K562 (cell line): ENCODE measurements around the gene C2orf69. TPM values are rescaled to one million over a fixed set of nuclear protein-coding genes. Genes with fewer than 3 reads are reported as not detected.

Source experiments
- ATAC-seq: fragments of 200-7000 bp; cut with Tn5 transposase; 3 replicates; pipeline ENCODE4 v1.9.1; 2020; ENCODE audit warnings: moderate library complexity
- BruUV-seq: library from RNA; stranded (reverse); fragments of 400-500 nt; replicated peaks from 2 replicates; lab custom pipeline; 2021; lab: Mats Ljungman, UMichigan
- CTCF ChIA-PET: fragments of 300-600 bp; formaldehyde crosslinking; extraction: SDS; loops from one replicate; lab custom pipeline; 2021; ENCODE audit warnings: low intra/inter-chr PET ratio; lab: Yijun Ruan, JAX
- POLR2A ChIA-PET: fragments of 300-600, 350-650 bp; sonication (Branson Sonifier 250); formaldehyde crosslinking; extraction: SDS; loops from one replicate; lab custom pipeline; 2021; ENCODE audit warnings: antibody characterized with exemption, inconsistent platforms; lab: Yijun Ruan, JAX
- DNase-seq, 4 experiments: peaks; one replicate each; pipeline versions ENCODE4 v3.0.0 to v3.0.0-alpha.2; 2011 to 2018; ENCODE audit warnings: low spot score in 3 of 4, mixed read lengths in 3 of 4; ENCODE audit errors: extremely low read depth in 1 of 4
- FAIRE-seq: peaks from 2 replicates; lab custom pipeline; 2011; peaks lifted over from hg19 to GRCh38; lab: Jason Lieb, UNC
- H2AFZ ChIP-seq: 2 replicates; pipeline ENCODE4 v1.6.0; 2011; ENCODE audit warnings: low read depth, low read length, control low read depth, inconsistent platforms
- H3K27ac ChIP-seq: fragments of 200-600 bp; 3 replicates; pipeline ENCODE4 v1.8.0; 2011; ENCODE audit warnings: low read depth, mild to moderate bottlenecking, control low read depth, inconsistent platforms, low read length, moderate library complexity, mixed read lengths; ENCODE audit errors: extremely low read depth
- H3K27me3 ChIP-seq, 2 experiments: fragments of 300-600 bp in 1 of 2; 2 replicates in 1 of 2; 3 replicates in 1 of 2; pipeline versions ENCODE4 v1.6.0 to v1.8.0; 2011; ENCODE audit warnings: inconsistent platforms in 2 of 2, low read length in 2 of 2, mild to moderate bottlenecking in 1 of 2, mixed read lengths in 1 of 2, moderate library complexity in 1 of 2; ENCODE audit not compliant: control insufficient read depth in 2 of 2, insufficient read depth in 2 of 2
- H3K36me3 ChIP-seq: fragments of 300-600 bp; 3 replicates; pipeline ENCODE4 v1.8.0; 2011; ENCODE audit warnings: mild to moderate bottlenecking, low read length, inconsistent platforms; ENCODE audit not compliant: control insufficient read depth, insufficient read depth
- H3K4me1 ChIP-seq, 2 experiments: fragments of 200-600 bp in 1 of 2; replicated peaks in 1 of 2; 2 replicates in 1 of 2; 3 replicates in 1 of 2; pipeline versions ENCODE4 v1.5.1 to v1.8.0; 2011; ENCODE audit warnings: inconsistent platforms in 2 of 2, low read length in 2 of 2, mild to moderate bottlenecking in 1 of 2, mixed read lengths in 1 of 2, moderate library complexity in 1 of 2; ENCODE audit not compliant: control insufficient read depth in 2 of 2, insufficient read depth in 2 of 2
- H3K4me2 ChIP-seq: 2 replicates; pipeline ENCODE4 v1.6.1; 2011; ENCODE audit warnings: low read length, control low read depth, inconsistent platforms, mixed read lengths; ENCODE audit not compliant: insufficient read depth
- H3K4me3 ChIP-seq: fragments of 200-600 bp; sonication (generic), shearing (Covaris generic); 2 replicates; pipeline ENCODE4 v1.5.1; 2016; ENCODE audit warnings: control low read depth, inconsistent platforms
- H3K79me2 ChIP-seq: fragments of 200-600 bp; 3 replicates; pipeline ENCODE4 v1.8.0; 2011; ENCODE audit warnings: low read length, inconsistent platforms; ENCODE audit not compliant: control insufficient read depth, insufficient read depth
- H3K9ac ChIP-seq, 2 experiments: 2 replicates each; pipeline versions ENCODE4 v1.6.0 to v1.6.1; 2011; ENCODE audit warnings: low read depth in 2 of 2, low read length in 2 of 2, control low read depth in 1 of 2, inconsistent platforms in 1 of 2, mild to moderate bottlenecking in 1 of 2, mixed read lengths in 1 of 2; ENCODE audit not compliant: insufficient read depth in 1 of 2
- H3K9me1 ChIP-seq: one replicate; pipeline ENCODE4 v1.6.0; 2011; ENCODE audit warnings: inconsistent platforms, mild to moderate bottlenecking, low read length, moderate library complexity; ENCODE audit not compliant: control insufficient read depth, insufficient read depth
- H3K9me3 ChIP-seq: replicated peaks from 2 replicates; pipeline ENCODE4 v1.5.1; 2011; ENCODE audit warnings: low read depth, low read length, inconsistent platforms; ENCODE audit not compliant: control insufficient read depth, insufficient read depth
- H4K20me1 ChIP-seq: replicated peaks from 2 replicates; pipeline ENCODE4 v1.6.1; 2011; ENCODE audit warnings: low read length, inconsistent platforms, mixed read lengths; ENCODE audit not compliant: control insufficient read depth, insufficient read depth
- NFE2L1 ChIP-seq: fragments of 450-650 bp; IDR thresholded peaks from 2 replicates; pipeline ENCODE4 v1.6.1; 2016; ENCODE audit warnings: missing genetic modification characterization, low read depth, mild to moderate bottlenecking, missing compliant biosample characterization, moderate library complexity, borderline replicate concordance
- NFRKB ChIP-seq: fragments of 450-650 bp; IDR thresholded peaks from 2 replicates; pipeline ENCODE4 v1.6.1; 2016; ENCODE audit warnings: low read depth
- TCFL5 ChIP-seq: fragments of 250-450 bp; sonication (Bioruptor Pico); conservative IDR thresholded peaks from 2 replicates; pipeline ENCODE4 v1.6.1; 2021; ENCODE audit warnings: mild to moderate bottlenecking, moderate library complexity, matching md5 sums
- ZNF583 ChIP-seq: fragments of 250-450 bp; sonication (Bioruptor Pico); IDR thresholded peaks from 2 replicates; pipeline ENCODE4 v1.4.0; 2020
- WGBS: fragments of 100-300 bp; shearing (Covaris generic); methylation state at CpG from one replicate; pipeline ENCODE4 v1.1.6; 2016; ENCODE audit warnings: low coverage, mixed read lengths; ENCODE audit not compliant: insufficient coverage; ENCODE audit errors: missing lambda C conversion rate; 5-methylcytosine and 5-hydroxymethylcytosine counted together
- in situ Hi-C: fragments of 300-500 bp; cut with MboI; formaldehyde crosslinking; loops from 4 replicates; pipeline ENCODE4 v1.15.0; 2018; ENCODE audit warnings: inconsistent platforms, mixed read lengths
- intact Hi-C: fragments of 100-400 bp; cut with micrococcal nuclease; formaldehyde crosslinking; loops from 2 replicates; pipeline ENCODE4 v1.14.2; 2022
- polyA plus RNA-seq, 8 experiments: library from polyadenylated mRNA; depleted of rRNA in 4 of 8; stranded (reverse) in 5 of 8; unstranded in 3 of 8; fragments of >200 nt; fragmentation: Nextera tagmentation in 2 of 8; fragmentation: Illumina TruSeq in 1 of 8; extraction: Ambion mirVana in 2 of 8; extraction: Trizol in 1 of 8; gene quantifications; 2 replicates each; pipeline versions ENCODE4 v1.2.1 to v1.2.3, GENCODE V29; 2011 to 2014; ENCODE audit warnings: inconsistent platforms in 1 of 8, missing spikeins in 1 of 8
- total RNA-seq, 7 experiments: library from RNA; depleted of rRNA in 6 of 7; stranded (reverse); fragments of >200 nt in 6 of 7; fragmentation: Illumina TruSeq in 2 of 7; extraction: Trizol in 2 of 7; gene quantifications; 2 replicates each; pipeline versions ENCODE4 v1.2.1 to v1.2.3, GENCODE V29; 2011 to 2021; ENCODE audit warnings: low replicate concordance in 1 of 7
- TF ChIP-seq, protein P1 (sequence below), 2 experiments: fragments of 450-650 bp in 1 of 2; sonication (generic) in 1 of 2; formaldehyde crosslinking; conservative IDR thresholded peaks; 2 replicates each; pipeline versions ENCODE4 v1.4.0 to v1.8.1; 2020 to 2022; ENCODE audit warnings: mild to moderate bottlenecking in 1 of 2, missing genetic modification reagents in 1 of 2

C2orf69 gene
- total and polyA plus RNA-seq, 9 of the 15 experiments (the other 6 are each of a cell fraction or from before 2014, with no cell fraction given): 3.4 to 9.8 (median 5.7) TPM

DNA sequence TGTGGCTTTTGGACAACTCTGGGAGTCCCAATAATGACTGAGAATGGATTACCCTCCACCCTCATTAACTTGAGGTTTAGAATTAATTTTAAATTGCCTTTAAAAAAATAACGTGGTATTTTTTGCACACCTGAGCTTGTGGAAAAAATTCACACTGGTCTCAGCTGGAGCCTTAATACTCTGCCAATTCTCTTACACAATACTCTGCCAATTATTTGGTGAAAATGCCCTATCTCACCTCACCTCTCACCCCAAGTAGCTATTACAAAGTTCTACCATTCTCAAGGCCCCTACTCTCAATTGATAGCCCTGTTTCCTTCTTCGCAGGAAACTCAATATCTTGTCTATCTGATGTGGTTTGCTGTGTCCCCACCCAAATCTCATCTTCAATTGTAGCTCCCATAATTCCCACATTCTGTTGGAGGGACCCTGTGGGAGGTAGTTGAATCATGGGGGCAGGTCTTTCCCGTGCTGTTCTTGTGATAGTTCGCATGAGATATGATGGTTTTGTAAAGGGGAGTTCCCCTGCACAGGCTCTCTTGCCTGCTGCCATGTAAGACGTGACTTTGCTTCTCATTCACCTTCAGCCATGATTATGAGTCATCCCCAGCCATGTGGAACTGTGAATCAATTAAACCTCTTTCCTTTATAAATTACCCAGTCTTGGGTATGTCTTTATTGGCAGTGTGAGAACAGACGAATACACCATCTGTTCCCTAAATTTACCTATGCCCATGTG lies 27.4 kb upstream of the C2orf69 start (continued):
- TF ChIP-seq NFE2L1 (tag): no peak
- no peak for TF ChIP-seq NFRKB

DNA sequence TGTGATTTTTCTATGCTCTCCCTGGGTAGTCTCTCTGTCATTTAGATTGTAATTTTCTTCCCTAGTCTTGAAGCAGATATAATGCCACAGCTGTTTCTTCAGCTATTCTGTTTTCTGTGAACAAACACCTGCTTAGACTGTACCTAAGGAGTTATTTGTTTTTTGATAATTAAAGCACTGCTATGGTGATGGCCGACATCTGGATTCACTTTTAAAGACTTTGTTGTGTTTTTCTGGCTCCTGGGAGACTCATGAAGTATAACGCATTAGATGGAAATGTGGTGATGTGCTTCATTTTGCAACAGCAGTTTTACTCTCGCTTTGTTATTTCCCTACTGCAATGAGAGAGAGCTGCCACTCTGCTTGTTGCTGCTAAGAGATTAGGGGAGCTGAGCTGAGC lies 15.7 kb upstream of the C2orf69 start:
- 11% methylated on average over 3 of the region's 3 CpGs for WGBS
- Histone ChIP-seq H4K20me1 (no peaks in the 10 kb centered on the region), H3K27ac (no peak overlapping the region), H3K27me3 (no peaks in the 10 kb centered on the region), H3K4me1 (no peaks in the 10 kb centered on the region), H2AFZ (no peak overlapping the region), H3K4me3 (no peak overlapping the region), H3K9me1 (no peaks in the 10 kb centered on the region), H3K79me2 (no peaks in the 10 kb centered on the region), H3K4me2 (no peak overlapping the region)
- FAIRE-seq: no peak
- no TSS peak for BruUV-seq
- in situ Hi-C loops: no loop called here
- intact Hi-C loops: no loop called here
- POLR2A ChIA-PET: no interaction called here
- TF ChIP-seq TCFL5 (no peak), ZNF583 (CRISPR knock-in tag) (no peak)
- TF ChIP-seq, protein P1, sequence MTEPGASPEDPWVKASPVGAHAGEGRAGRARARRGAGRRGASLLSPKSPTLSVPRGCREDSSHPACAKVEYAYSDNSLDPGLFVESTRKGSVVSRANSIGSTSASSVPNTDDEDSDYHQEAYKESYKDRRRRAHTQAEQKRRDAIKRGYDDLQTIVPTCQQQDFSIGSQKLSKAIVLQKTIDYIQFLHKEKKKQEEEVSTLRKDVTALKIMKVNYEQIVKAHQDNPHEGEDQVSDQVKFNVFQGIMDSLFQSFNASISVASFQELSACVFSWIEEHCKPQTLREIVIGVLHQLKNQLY (CRISPR knock-in tag; conservative IDR thresholded peaks at IDR 0.05): no peak
- TF ChIP-seq, all 486 proteins: peak for 0
- ATAC-seq: no peak
- Histone ChIP-seq H3K9ac (no peak overlapping the region), H3K36me3 (no peaks in the 10 kb centered on the region), H3K9me3 (no peaks in the 10 kb centered on the region)
- DNase-seq: no peak
- CTCF ChIA-PET: no interaction called here
